K562 (cell line): ENCODE data around the gene NETO1. TPM values are rescaled to one million over a fixed set of nuclear protein-coding genes. Genes with fewer than 3 reads are reported as not detected.

Experiments
- ATAC-seq: fragments of 200-7000 bp; cut with Tn5 transposase; 3 replicates; pipeline ENCODE4 v1.9.1; 2020; ENCODE audit warnings: moderate library complexity
- BruUV-seq: library from RNA; stranded (reverse); fragments of 400-500 nt; replicated peaks from 2 replicates; lab custom pipeline; 2021; lab: Mats Ljungman, UMichigan
- CTCF ChIA-PET: fragments of 300-600 bp; formaldehyde crosslinking; extraction: SDS; loops from one replicate; lab custom pipeline; 2021; ENCODE audit warnings: low intra/inter-chr PET ratio; lab: Yijun Ruan, JAX
- POLR2A ChIA-PET: fragments of 300-600, 350-650 bp; sonication (Branson Sonifier 250); formaldehyde crosslinking; extraction: SDS; loops from one replicate; lab custom pipeline; 2021; ENCODE audit warnings: antibody characterized with exemption, inconsistent platforms; lab: Yijun Ruan, JAX
- DNase-seq, 4 experiments: peaks; one replicate each; pipeline versions ENCODE4 v3.0.0 to v3.0.0-alpha.2; 2011 to 2018; ENCODE audit warnings: low spot score in 3 of 4, mixed read lengths in 3 of 4; ENCODE audit errors: extremely low read depth in 1 of 4
- FAIRE-seq: peaks from 2 replicates; lab custom pipeline; 2011; peaks lifted over from hg19 to GRCh38; lab: Jason Lieb, UNC
- H2AFZ ChIP-seq: 2 replicates; pipeline ENCODE4 v1.6.0; 2011; ENCODE audit warnings: low read depth, low read length, control low read depth, inconsistent platforms
- H3K27ac ChIP-seq: fragments of 200-600 bp; 3 replicates; pipeline ENCODE4 v1.8.0; 2011; ENCODE audit warnings: low read depth, mild to moderate bottlenecking, control low read depth, inconsistent platforms, low read length, moderate library complexity, mixed read lengths; ENCODE audit errors: extremely low read depth
- H3K27me3 ChIP-seq, 2 experiments: fragments of 300-600 bp in 1 of 2; 2 replicates in 1 of 2; 3 replicates in 1 of 2; pipeline versions ENCODE4 v1.6.0 to v1.8.0; 2011; ENCODE audit warnings: inconsistent platforms in 2 of 2, low read length in 2 of 2, mild to moderate bottlenecking in 1 of 2, mixed read lengths in 1 of 2, moderate library complexity in 1 of 2; ENCODE audit not compliant: control insufficient read depth in 2 of 2, insufficient read depth in 2 of 2
- H3K36me3 ChIP-seq: fragments of 300-600 bp; 3 replicates; pipeline ENCODE4 v1.8.0; 2011; ENCODE audit warnings: mild to moderate bottlenecking, low read length, inconsistent platforms; ENCODE audit not compliant: control insufficient read depth, insufficient read depth
- H3K4me1 ChIP-seq, 2 experiments: fragments of 200-600 bp in 1 of 2; replicated peaks in 1 of 2; 2 replicates in 1 of 2; 3 replicates in 1 of 2; pipeline versions ENCODE4 v1.5.1 to v1.8.0; 2011; ENCODE audit warnings: inconsistent platforms in 2 of 2, low read length in 2 of 2, mild to moderate bottlenecking in 1 of 2, mixed read lengths in 1 of 2, moderate library complexity in 1 of 2; ENCODE audit not compliant: control insufficient read depth in 2 of 2, insufficient read depth in 2 of 2
- H3K4me2 ChIP-seq: 2 replicates; pipeline ENCODE4 v1.6.1; 2011; ENCODE audit warnings: low read length, control low read depth, inconsistent platforms, mixed read lengths; ENCODE audit not compliant: insufficient read depth
- H3K4me3 ChIP-seq: fragments of 200-600 bp; sonication (generic), shearing (Covaris generic); 2 replicates; pipeline ENCODE4 v1.5.1; 2016; ENCODE audit warnings: control low read depth, inconsistent platforms
- H3K79me2 ChIP-seq: fragments of 200-600 bp; 3 replicates; pipeline ENCODE4 v1.8.0; 2011; ENCODE audit warnings: low read length, inconsistent platforms; ENCODE audit not compliant: control insufficient read depth, insufficient read depth
- H3K9ac ChIP-seq, 2 experiments: 2 replicates each; pipeline versions ENCODE4 v1.6.0 to v1.6.1; 2011; ENCODE audit warnings: low read depth in 2 of 2, low read length in 2 of 2, control low read depth in 1 of 2, inconsistent platforms in 1 of 2, mild to moderate bottlenecking in 1 of 2, mixed read lengths in 1 of 2; ENCODE audit not compliant: insufficient read depth in 1 of 2
- H3K9me1 ChIP-seq: one replicate; pipeline ENCODE4 v1.6.0; 2011; ENCODE audit warnings: inconsistent platforms, mild to moderate bottlenecking, low read length, moderate library complexity; ENCODE audit not compliant: control insufficient read depth, insufficient read depth
- H3K9me3 ChIP-seq: replicated peaks from 2 replicates; pipeline ENCODE4 v1.5.1; 2011; ENCODE audit warnings: low read depth, low read length, inconsistent platforms; ENCODE audit not compliant: control insufficient read depth, insufficient read depth
- H4K20me1 ChIP-seq: replicated peaks from 2 replicates; pipeline ENCODE4 v1.6.1; 2011; ENCODE audit warnings: low read length, inconsistent platforms, mixed read lengths; ENCODE audit not compliant: control insufficient read depth, insufficient read depth
- BCOR ChIP-seq: fragments of 450-650 bp; IDR thresholded peaks from 2 replicates; pipeline ENCODE4 v1.6.1; 2016
- BRD4 ChIP-seq: fragments of 200-600 bp; sonication (generic); IDR thresholded peaks from 2 replicates; pipeline ENCODE4 v1.6.1; 2017; ENCODE audit warnings: inconsistent platforms
- ELF1 ChIP-seq: fragments of 200-800 bp; sonication (Bioruptor generic); IDR thresholded peaks from 2 replicates; pipeline ENCODE4 v1.6.1; 2016; ENCODE audit warnings: missing genetic modification characterization, missing compliant biosample characterization
- FOS ChIP-seq: IDR thresholded peaks from 3 replicates; pipeline ENCODE4 v1.6.1; 2011; ENCODE audit not compliant: insufficient read length; ENCODE audit errors: extremely low read depth
- HDAC2 ChIP-seq: fragments of 450-650 bp; IDR thresholded peaks from 2 replicates; pipeline ENCODE4 v1.6.1; 2016; ENCODE audit warnings: mild to moderate bottlenecking
- HNRNPH1 ChIP-seq: fragments of 200-400 bp; formaldehyde crosslinking; optimal IDR thresholded peaks from 2 replicates; pipeline ENCODE3; 2017; ENCODE audit warnings: low read depth, mild to moderate bottlenecking, low read length, moderate library complexity
- HNRNPUL1 ChIP-seq: fragments of 200-400 bp; formaldehyde crosslinking; IDR thresholded peaks from 2 replicates; pipeline ENCODE4 v1.6.1; 2017; ENCODE audit warnings: low read length
- KDM4B ChIP-seq, 2 experiments: fragments of 450-650 bp in 1 of 2; sonication (generic) in 1 of 2; IDR thresholded peaks; 2 replicates each; pipeline ENCODE4 v1.6.1; 2016 to 2017; ENCODE audit warnings: borderline replicate concordance in 2 of 2, antibody characterized with exemption in 1 of 2, low read depth in 1 of 2, mild to moderate bottlenecking in 1 of 2
- MED1 ChIP-seq: sonication (generic); formaldehyde crosslinking; IDR thresholded peaks from 2 replicates; pipeline ENCODE4 v1.8.1; 2023; ENCODE audit warnings: missing genetic modification reagents, borderline replicate concordance
- MIER1 ChIP-seq: fragments of 450-650 bp; IDR thresholded peaks from 2 replicates; pipeline ENCODE4 v1.6.1; 2016; ENCODE audit warnings: antibody characterized with exemption, mild to moderate bottlenecking, low read depth
- RBM15 ChIP-seq: fragments of 200-400 bp; formaldehyde crosslinking; IDR thresholded peaks from 2 replicates; pipeline ENCODE4 v1.6.1; 2018; ENCODE audit warnings: mild to moderate bottlenecking, low read length, moderate library complexity; ENCODE audit not compliant: insufficient read depth
- SREBF2 ChIP-seq: sonication (generic); formaldehyde crosslinking; IDR thresholded peaks from 2 replicates; pipeline ENCODE4 v1.4.0; 2020; ENCODE audit warnings: mild to moderate bottlenecking, missing genetic modification reagents
- TSHZ1 ChIP-seq: fragments of 250-450 bp; sonication (Bioruptor Pico); IDR thresholded peaks from 2 replicates; pipeline ENCODE4 v1.4.0; 2020; ENCODE audit warnings: mild to moderate bottlenecking, moderate library complexity
- whole genome bisulfite sequencing: fragments of 100-300 bp; shearing (Covaris generic); methylation state at CpG from one replicate; pipeline ENCODE4 v1.1.6; 2016; ENCODE audit warnings: low coverage, mixed read lengths; ENCODE audit not compliant: insufficient coverage; ENCODE audit errors: missing lambda C conversion rate; 5-methylcytosine and 5-hydroxymethylcytosine counted together
- in situ Hi-C: fragments of 300-500 bp; cut with MboI; formaldehyde crosslinking; loops from 4 replicates; pipeline ENCODE4 v1.15.0; 2018; ENCODE audit warnings: inconsistent platforms, mixed read lengths
- intact Hi-C: fragments of 100-400 bp; cut with micrococcal nuclease; formaldehyde crosslinking; loops from 2 replicates; pipeline ENCODE4 v1.14.2; 2022
- polyA plus RNA-seq, 8 experiments: library from polyadenylated mRNA; depleted of rRNA in 4 of 8; stranded (reverse) in 5 of 8; unstranded in 3 of 8; fragments of >200 nt; fragmentation: Nextera tagmentation in 2 of 8; fragmentation: Illumina TruSeq in 1 of 8; extraction: Ambion mirVana in 2 of 8; extraction: Trizol in 1 of 8; gene quantifications; 2 replicates each; pipeline versions ENCODE4 v1.2.1 to v1.2.3, GENCODE V29; 2011 to 2014; ENCODE audit warnings: inconsistent platforms in 1 of 8, missing spikeins in 1 of 8
- total RNA-seq, 7 experiments: library from RNA; depleted of rRNA in 6 of 7; stranded (reverse); fragments of >200 nt in 6 of 7; fragmentation: Illumina TruSeq in 2 of 7; extraction: Trizol in 2 of 7; gene quantifications; 2 replicates each; pipeline versions ENCODE4 v1.2.1 to v1.2.3, GENCODE V29; 2011 to 2021; ENCODE audit warnings: low replicate concordance in 1 of 7
- TF ChIP-seq, protein P1 (sequence below): sonication (generic); formaldehyde crosslinking; IDR thresholded peaks from 2 replicates; pipeline ENCODE4 v1.8.0; 2022; ENCODE audit warnings: missing genetic modification reagents, mild to moderate bottlenecking, moderate library complexity, borderline replicate concordance

NETO1 gene
- total and polyA plus RNA-seq, 9 of the 15 experiments (the other 6 are each of a cell fraction or from before 2014, with no cell fraction given), result not detected

- no peak overlapping the region for H3K4me3 ChIP-seq
- H2AFZ ChIP-seq, result no peak overlapping the region
- TF ChIP-seq, protein P1, sequence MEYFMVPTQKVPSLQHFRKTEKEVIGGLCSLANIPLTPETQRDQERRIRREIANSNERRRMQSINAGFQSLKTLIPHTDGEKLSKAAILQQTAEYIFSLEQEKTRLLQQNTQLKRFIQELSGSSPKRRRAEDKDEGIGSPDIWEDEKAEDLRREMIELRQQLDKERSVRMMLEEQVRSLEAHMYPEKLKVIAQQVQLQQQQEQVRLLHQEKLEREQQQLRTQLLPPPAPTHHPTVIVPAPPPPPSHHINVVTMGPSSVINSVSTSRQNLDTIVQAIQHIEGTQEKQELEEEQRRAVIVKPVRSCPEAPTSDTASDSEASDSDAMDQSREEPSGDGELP, result no peak
- TF ChIP-seq FOS (no peak), TSHZ1 (no peak), HNRNPUL1 (no peak), MED1 (CRISPR knock-in tag) (no peak), MIER1 (no peak), BRD4 (no peak), ELF1 (no peak), HDAC2 (no peak), KDM4B (IDR thresholded peaks at IDR 0.05; ENCODE audit: borderline replicate concordance in 2 of 2, low read depth in 1 of 2) (no peak), HNRNPH1 (no peak), BCOR (no peak), RBM15 (no peak), SREBF2 (CRISPR knock-in tag) (no peak)
- no peak overlapping the region for H3K4me2 ChIP-seq
- intact Hi-C loops, result no loop called here
- no peak overlapping the region for H3K27ac ChIP-seq
- FAIRE-seq (no peak), ATAC-seq (no peak), DNase-seq (no peak)
- no peaks in the 10 kb centered on the region for H3K79me2 ChIP-seq
- CTCF ChIA-PET, result no interaction called here
- no peaks in the 10 kb centered on the region for H3K4me1 ChIP-seq
- WGBS, result 2% methylated on average over 5 of the region's 5 CpGs
- H3K9me3 ChIP-seq, result no peaks in the 10 kb centered on the region; the same call in 1 of the 2 replicates
- no peaks in the 10 kb centered on the region for H3K36me3 ChIP-seq
- BruUV-seq, result no TSS peak
- POLR2A ChIA-PET, result no interaction called here
- no peaks in the 10 kb centered on the region for H3K9me1 ChIP-seq
- no peaks in the 10 kb centered on the region for H3K27me3 ChIP-seq
- no peaks in the 10 kb centered on the region for H4K20me1 ChIP-seq
- in situ Hi-C loops, result no loop called here
- no peak overlapping the region for H3K9ac ChIP-seq
Measured at GRCh38 chr18:72910045-72910444, 42.3 kb upstream of the NETO1 start.
